MCF 10A (cell line): Measurements from ENCODE around the gene VKORC1L1. TPM values are rescaled to one million over a fixed set of nuclear protein-coding genes. Genes with fewer than 3 reads are reported as not detected.
"Not testable (repeated sequence)": the region's sequence is repeated elsewhere in the genome, so short reads cannot be mapped to it uniquely, and the experiment has no call there.

Experiments used
- BruUV-seq: library from RNA; stranded (reverse); fragments of 400-500 nt; replicated peaks from 2 replicates; lab custom pipeline; 2021; lab: Mats Ljungman, UMichigan
- CTCF ChIA-PET: fragments of 300-600 bp; sonication (Branson Sonifier 250); formaldehyde crosslinking; extraction: SDS; loops from one replicate; lab custom pipeline; 2021; ENCODE audit warnings: antibody characterized with exemption, inconsistent platforms; lab: Yijun Ruan, JAX
- POLR2A ChIA-PET: fragments of 300-600, 350-650 bp; sonication (Branson Sonifier 250); formaldehyde crosslinking; extraction: SDS; loops from one replicate; lab custom pipeline; 2020; ENCODE audit warnings: antibody characterized with exemption, inconsistent platforms; lab: Yijun Ruan, JAX
- DNase-seq: peaks from one replicate; pipeline ENCODE4 v3.0.0-alpha.2; 2018; ENCODE audit not compliant: unreplicated experiment
- H3K27ac Mint-ChIP-seq: one replicate; pipeline ENCODE4 v1.8.0; 2022; ENCODE audit warnings: mild to moderate bottlenecking, low read depth, mixed read lengths; ENCODE audit not compliant: unreplicated experiment
- H3K27me3 Mint-ChIP-seq: one replicate; pipeline ENCODE4 v1.8.0; 2022; ENCODE audit warnings: mixed read lengths; ENCODE audit not compliant: insufficient read depth, unreplicated experiment
- H3K36me3 Mint-ChIP-seq: one replicate; pipeline ENCODE4 v1.8.0; 2022; ENCODE audit warnings: mild to moderate bottlenecking, moderate library complexity, mixed read lengths; ENCODE audit not compliant: insufficient read depth, unreplicated experiment
- H3K4me1 Mint-ChIP-seq: one replicate; pipeline ENCODE4 v1.8.0; 2022; ENCODE audit warnings: mixed read lengths; ENCODE audit not compliant: insufficient read depth, unreplicated experiment
- H3K4me3 Mint-ChIP-seq: one replicate; pipeline ENCODE4 v1.8.0; 2022; ENCODE audit warnings: mild to moderate bottlenecking, moderate library complexity, mixed read lengths; ENCODE audit not compliant: unreplicated experiment
- H3K9me3 Mint-ChIP-seq: one replicate; pipeline ENCODE4 v1.8.0; 2022; ENCODE audit warnings: mixed read lengths; ENCODE audit not compliant: unreplicated experiment
- intact Hi-C: fragments of 100-400 bp; cut with micrococcal nuclease; formaldehyde crosslinking; loops from 2 replicates; pipeline ENCODE4 v1.14.1; 2022
- total RNA-seq: library from RNA; stranded (reverse); gene quantifications from 2 replicates; pipeline ENCODE4 v1.2.3, GENCODE V29; 2022
- TF ChIP-seq, protein P1 (sequence below): fragments of 200-600 bp; IDR thresholded peaks from one replicate; pipeline ENCODE4 v1.8.0; 2022; ENCODE audit warnings: antibody characterized with exemption, mild to moderate bottlenecking; ENCODE audit not compliant: unreplicated experiment

VKORC1L1 gene
- total RNA-seq, 1 experiment from 2014 or later: 28.7 TPM

- no peak overlapping the region for H3K27ac Mint-ChIP-seq
- ChIA-PET POLR2A (no interaction called here), CTCF (interaction anchor here (0.6 to 2.3 kb wide), 4 partner anchors 9 to 729 kb away, joined by 3 to 8 read pairs (median 4); no protein-coding TSS in a partner anchor)
Measured at GRCh38 chr7:65839846-65840245, 33.0 kb upstream of the VKORC1L1 start.

GRCh38 chr7:65840446-65840845, 32.4 kb upstream of the VKORC1L1 start:
- Mint-ChIP-seq H3K4me1 (peaks cover 7% of the 10 kb centered on the region), H3K4me3 (no peak overlapping the region), H3K27ac (no peak overlapping the region), H3K36me3 (peaks cover 7% of the 10 kb centered on the region), H3K27me3 (no peaks in the 10 kb centered on the region), H3K9me3 (no peaks in the 10 kb centered on the region)
- no TSS peak for BruUV-seq
- intact Hi-C loops: no loop called here
- no peak for DNase-seq
- TF ChIP-seq, protein P1, sequence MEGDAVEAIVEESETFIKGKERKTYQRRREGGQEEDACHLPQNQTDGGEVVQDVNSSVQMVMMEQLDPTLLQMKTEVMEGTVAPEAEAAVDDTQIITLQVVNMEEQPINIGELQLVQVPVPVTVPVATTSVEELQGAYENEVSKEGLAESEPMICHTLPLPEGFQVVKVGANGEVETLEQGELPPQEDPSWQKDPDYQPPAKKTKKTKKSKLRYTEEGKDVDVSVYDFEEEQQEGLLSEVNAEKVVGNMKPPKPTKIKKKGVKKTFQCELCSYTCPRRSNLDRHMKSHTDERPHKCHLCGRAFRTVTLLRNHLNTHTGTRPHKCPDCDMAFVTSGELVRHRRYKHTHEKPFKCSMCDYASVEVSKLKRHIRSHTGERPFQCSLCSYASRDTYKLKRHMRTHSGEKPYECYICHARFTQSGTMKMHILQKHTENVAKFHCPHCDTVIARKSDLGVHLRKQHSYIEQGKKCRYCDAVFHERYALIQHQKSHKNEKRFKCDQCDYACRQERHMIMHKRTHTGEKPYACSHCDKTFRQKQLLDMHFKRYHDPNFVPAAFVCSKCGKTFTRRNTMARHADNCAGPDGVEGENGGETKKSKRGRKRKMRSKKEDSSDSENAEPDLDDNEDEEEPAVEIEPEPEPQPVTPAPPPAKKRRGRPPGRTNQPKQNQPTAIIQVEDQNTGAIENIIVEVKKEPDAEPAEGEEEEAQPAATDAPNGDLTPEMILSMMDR: no peak
- CTCF ChIA-PET: interaction anchor here (0.6 to 2.3 kb wide), 3 partner anchors 10 to 730 kb away, joined by 3 to 8 read pairs (median 4); no protein-coding TSS in a partner anchor
- POLR2A ChIA-PET: interaction anchor here (0.9 kb wide), 1 partner anchor 10 kb away, joined by 6 read pairs; no protein-coding TSS in a partner anchor

More at GRCh38 chr7:65839846-65840245, 33.0 kb upstream of the VKORC1L1 start:
- BruUV-seq: no TSS peak
- no peaks in the 10 kb centered on the region for H3K9me3 Mint-ChIP-seq
- peaks cover 7% of the 10 kb centered on the region for H3K4me1 Mint-ChIP-seq
- H3K4me3 Mint-ChIP-seq: no peak overlapping the region
- TF ChIP-seq, protein P1: no peak
- H3K27me3 Mint-ChIP-seq: no peaks in the 10 kb centered on the region
- DNase-seq: no peak
- intact Hi-C loops: no loop called here
- H3K36me3 Mint-ChIP-seq: peaks cover 7% of the 10 kb centered on the region

DNA sequence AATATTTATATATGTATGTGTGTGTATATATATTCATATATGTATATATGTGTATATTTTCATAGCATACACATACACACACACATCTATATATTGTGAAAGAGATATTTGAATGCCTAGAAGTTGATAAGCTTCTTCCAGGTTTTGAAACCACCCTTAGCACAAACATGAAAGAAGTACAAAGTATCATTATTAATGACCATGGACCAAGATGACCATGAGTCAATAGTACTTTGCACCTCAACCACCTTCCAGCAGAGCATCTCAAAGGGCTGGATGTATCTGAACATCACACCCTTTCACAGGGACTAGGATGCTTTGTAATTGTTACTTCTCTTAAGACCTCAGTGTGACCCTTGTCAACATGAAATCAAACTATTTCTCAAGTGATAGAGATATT, 29.3 kb upstream of the VKORC1L1 start:
- intact Hi-C loops, CTCF ChIA-PET, H3K4me3 Mint-ChIP-seq, H3K9me3 Mint-ChIP-seq, H3K27me3 Mint-ChIP-seq, DNase-seq, H3K36me3 Mint-ChIP-seq, H3K27ac Mint-ChIP-seq, BruUV-seq, H3K4me1 Mint-ChIP-seq: not testable (repeated sequence)
- POLR2A ChIA-PET: interaction anchor here (0.7 kb wide), 1 partner anchor 112 kb away, joined by 3 read pairs; no protein-coding TSS in a partner anchor

DNA sequence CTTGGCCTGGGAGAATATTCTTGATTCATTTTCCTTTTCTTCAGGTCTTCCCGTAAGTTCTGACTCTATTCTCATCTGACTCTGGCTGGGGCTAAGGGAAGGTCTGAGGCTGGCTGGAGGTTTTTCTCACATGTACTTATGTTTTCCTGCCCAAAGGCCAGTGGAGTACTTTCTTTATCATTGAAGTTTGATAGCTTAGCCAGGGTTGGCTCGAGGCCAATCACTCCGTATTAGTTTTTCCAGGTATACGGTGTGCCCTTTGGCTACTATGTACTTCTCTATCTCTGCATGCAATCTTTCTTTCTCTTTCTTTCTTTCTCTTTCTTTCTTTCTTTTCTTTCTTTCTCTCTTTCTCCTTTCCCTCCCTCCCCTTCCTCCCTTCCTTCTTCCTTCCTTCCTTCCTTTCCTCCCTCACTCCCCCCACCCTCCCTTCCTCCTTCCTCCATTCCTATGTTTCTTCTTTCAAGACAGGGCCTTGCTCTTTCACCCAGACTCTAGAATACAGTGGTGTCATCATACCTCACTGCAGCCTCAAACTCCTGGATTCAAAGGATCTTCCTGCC, 26.8 kb upstream of the VKORC1L1 start:
- H3K36me3 Mint-ChIP-seq: no peaks in the 10 kb centered on the region
- DNase-seq: no peak
- H3K27ac Mint-ChIP-seq: no peak overlapping the region
- no peaks in the 10 kb centered on the region for H3K4me1 Mint-ChIP-seq
- H3K4me3 Mint-ChIP-seq: no peak overlapping the region
- no peaks in the 10 kb centered on the region for H3K27me3 Mint-ChIP-seq
- POLR2A ChIA-PET: no interaction called here
- no peaks in the 10 kb centered on the region for H3K9me3 Mint-ChIP-seq
- TF ChIP-seq, protein P1: no peak
- intact Hi-C loops: no loop called here
- CTCF ChIA-PET: no interaction called here
- BruUV-seq: no TSS peak

DNA sequence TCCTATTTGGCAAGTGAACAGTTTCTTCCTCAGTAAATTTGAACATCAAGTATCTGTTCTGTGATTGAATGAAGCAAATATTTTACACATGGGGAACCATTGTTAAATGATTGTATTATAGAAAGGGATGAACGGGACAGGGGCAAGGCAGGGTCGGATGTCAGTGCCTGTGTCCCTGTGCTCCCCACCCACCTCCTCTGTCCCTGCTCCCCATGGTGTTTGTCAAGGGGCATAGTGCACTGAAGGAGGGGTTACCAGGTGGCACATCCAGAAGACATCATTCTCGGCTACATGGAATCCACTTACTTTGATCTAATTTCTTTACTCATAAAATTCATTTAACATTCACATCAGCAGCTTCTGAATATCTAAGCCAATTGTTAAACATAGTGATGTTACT, 19.4 kb upstream of the VKORC1L1 start:
- H3K4me1 Mint-ChIP-seq, POLR2A ChIA-PET, BruUV-seq, H3K36me3 Mint-ChIP-seq, DNase-seq, H3K4me3 Mint-ChIP-seq, H3K9me3 Mint-ChIP-seq, CTCF ChIA-PET, H3K27ac Mint-ChIP-seq, intact Hi-C loops, H3K27me3 Mint-ChIP-seq: not testable (repeated sequence)

DNA sequence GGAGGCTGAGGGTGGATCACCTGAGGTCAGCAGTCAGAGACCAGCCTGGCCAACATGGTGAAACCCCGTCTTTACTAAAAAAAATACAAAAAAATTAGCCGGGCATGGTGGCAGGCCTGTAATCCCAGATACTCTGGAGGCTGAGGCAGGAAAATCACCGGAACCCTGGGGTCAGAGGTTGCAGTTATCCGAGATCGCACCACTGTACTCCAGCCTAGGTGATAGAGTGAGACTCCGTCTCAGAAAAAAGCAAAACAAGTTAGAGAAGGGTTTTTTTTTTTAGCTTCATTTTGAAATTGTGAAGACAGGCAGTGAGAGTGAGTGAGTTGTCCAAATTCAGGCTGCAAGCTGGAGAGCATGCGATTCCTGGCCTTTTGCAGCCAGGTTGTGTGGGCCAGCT, 19.0 kb upstream of the VKORC1L1 start:
- intact Hi-C loops, CTCF ChIA-PET, DNase-seq, H3K36me3 Mint-ChIP-seq, POLR2A ChIA-PET, H3K4me3 Mint-ChIP-seq, H3K27ac Mint-ChIP-seq, BruUV-seq, H3K27me3 Mint-ChIP-seq, H3K4me1 Mint-ChIP-seq, H3K9me3 Mint-ChIP-seq: not testable (repeated sequence)

- CTCF ChIA-PET, DNase-seq, H3K4me1 Mint-ChIP-seq, H3K4me3 Mint-ChIP-seq, H3K36me3 Mint-ChIP-seq, H3K27ac Mint-ChIP-seq, BruUV-seq, H3K9me3 Mint-ChIP-seq, H3K27me3 Mint-ChIP-seq, intact Hi-C loops: not testable (repeated sequence)
- POLR2A ChIA-PET: interaction anchor here (0.6 kb wide), 1 partner anchor 10 kb away, joined by 4 read pairs; no protein-coding TSS in a partner anchor
Measured at GRCh38 chr7:65857321-65857894, 15.5 kb upstream of the VKORC1L1 start.
